Kidney capillary endothelial cell (primary cell): ENCODE results near the gene SMU1.
"Not testable (repeated sequence)": the region's sequence is repeated elsewhere in the genome, so short reads cannot be mapped to it uniquely, and the experiment has no call there.

Source experiments
- DNase-seq: peaks from one replicate; pipeline ENCODE4 v3.0.0-alpha.2; 2018; ENCODE audit warnings: low spot score

Gene SMU1

GRCh38 chr9:33105504-33105903 lies 29.0 kb upstream of the SMU1 start:
- DNase-seq, result no peak

GRCh38 chr9:33104401-33104800 lies 27.9 kb upstream of the SMU1 start:
- DNase-seq, result no peak

GRCh38 chr9:33103501-33104281 lies 27.2 kb upstream of the SMU1 start:
- DNase-seq, result no peak

- no peak for DNase-seq
These were observed 26.2 kb upstream of the SMU1 start for GRCh38 chr9:33102551-33103210.

- DNase-seq, result no peak
These were observed 24.9 kb upstream of the SMU1 start for GRCh38 chr9:33101104-33101951.

GRCh38 chr9:33099754-33100153 lies 23.3 kb upstream of the SMU1 start:
- DNase-seq, result no peak

GRCh38 chr9:33097192-33097591 lies 20.7 kb upstream of the SMU1 start:
- DNase-seq, result no peak

GRCh38 chr9:33092634-33093033 lies 16.2 kb upstream of the SMU1 start:
- DNase-seq, result no peak

GRCh38 chr9:33085672-33086071 lies 9.2 kb upstream of the SMU1 start:
- not testable (repeated sequence) for DNase-seq

GRCh38 chr9:33082538-33083326 lies 6.3 kb upstream of the SMU1 start:
- DNase-seq, result no peak

- no peak for DNase-seq
These were observed 5.7 kb upstream of the SMU1 start for GRCh38 chr9:33082128-33082527.

GRCh38 chr9:33081128-33081851 lies 4.8 kb upstream of the SMU1 start:
- DNase-seq, result peak; percentile 89

- DNase-seq, result no peak
These were observed 4.1 kb upstream of the SMU1 start for GRCh38 chr9:33080534-33080933.

GRCh38 chr9:33068991-33069390 lies 7.5 kb downstream of the SMU1 start:
- no peak for DNase-seq

- no peak for DNase-seq
These were observed 11.1 kb downstream of the SMU1 start for GRCh38 chr9:33065157-33066076.

- no peak for DNase-seq
These were observed 25.3 kb downstream of the SMU1 start for GRCh38 chr9:33051144-33051543.

GRCh38 chr9:33049680-33050361 lies 26.7 kb downstream of the SMU1 start:
- no peak for DNase-seq

GRCh38 chr9:33048054-33048465 lies 28.4 kb downstream of the SMU1 start:
- DNase-seq, result no peak

- DNase-seq, result no peak
These were observed 30.4 kb downstream of the SMU1 start for GRCh38 chr9:33046061-33046460.
